ENCODE results near the gene FOXP1.

- TF ChIP-seq ZC3H4 (CRISPR knock-in tag; IDR thresholded peaks at IDR 0.05; ENCODE audit: borderline replicate concordance) (no peak), JUN (CRISPR knock-in tag; IDR thresholded peaks at IDR 0.05) (no peak)
Observed at GRCh38 chr3:71247221-71247957, 336.1 kb downstream of the FOXP1 start.
